ENCODE data around the gene SLC66A2.

DNA sequence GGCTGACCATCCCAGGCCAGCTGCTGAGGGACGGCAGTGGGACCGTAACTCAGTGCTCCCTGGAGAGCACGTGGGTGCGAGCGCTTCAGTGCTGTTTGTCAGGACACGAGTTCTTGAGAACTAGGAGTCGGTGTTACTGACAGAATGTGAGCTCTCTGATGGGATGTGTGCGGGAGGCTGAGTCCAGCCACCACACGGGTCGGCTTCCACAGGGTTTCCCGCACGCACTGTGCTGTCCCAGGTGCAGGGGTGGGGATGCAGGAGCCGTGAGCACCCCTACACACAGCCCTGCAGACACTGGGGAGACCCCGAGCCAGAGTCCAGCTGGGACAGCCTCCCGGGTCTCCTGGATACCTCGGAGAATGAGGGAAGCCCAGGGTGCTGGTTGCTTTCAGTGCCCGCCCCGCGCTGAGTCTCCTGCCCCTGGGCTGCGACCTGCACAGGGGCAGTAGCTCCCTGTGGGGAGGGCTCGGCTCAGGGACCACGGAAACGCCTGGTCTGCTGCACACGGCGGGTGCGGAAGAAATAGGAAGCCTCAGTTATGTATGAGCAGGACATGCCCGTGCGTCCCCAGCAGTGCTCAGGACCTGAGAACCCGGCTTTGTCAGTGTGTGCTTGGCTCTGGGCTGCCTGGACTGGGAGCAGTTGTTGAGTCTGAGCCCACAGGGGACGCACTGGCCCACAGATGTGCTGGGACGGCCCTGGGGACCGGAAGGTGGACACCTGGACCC is 82.5 kb downstream of the SLC66A2 start:
- TF ChIP-seq PRPF4 (IDR thresholded peaks at IDR 0.05; ENCODE audit: low read depth, low read length, poor library complexity, severe bottlenecking) (no peak), ARID2 (CRISPR knock-in tag; IDR thresholded peaks at IDR 0.05; ENCODE audit: borderline replicate concordance) (no peak)
- TF ChIP-seq, protein P1, sequence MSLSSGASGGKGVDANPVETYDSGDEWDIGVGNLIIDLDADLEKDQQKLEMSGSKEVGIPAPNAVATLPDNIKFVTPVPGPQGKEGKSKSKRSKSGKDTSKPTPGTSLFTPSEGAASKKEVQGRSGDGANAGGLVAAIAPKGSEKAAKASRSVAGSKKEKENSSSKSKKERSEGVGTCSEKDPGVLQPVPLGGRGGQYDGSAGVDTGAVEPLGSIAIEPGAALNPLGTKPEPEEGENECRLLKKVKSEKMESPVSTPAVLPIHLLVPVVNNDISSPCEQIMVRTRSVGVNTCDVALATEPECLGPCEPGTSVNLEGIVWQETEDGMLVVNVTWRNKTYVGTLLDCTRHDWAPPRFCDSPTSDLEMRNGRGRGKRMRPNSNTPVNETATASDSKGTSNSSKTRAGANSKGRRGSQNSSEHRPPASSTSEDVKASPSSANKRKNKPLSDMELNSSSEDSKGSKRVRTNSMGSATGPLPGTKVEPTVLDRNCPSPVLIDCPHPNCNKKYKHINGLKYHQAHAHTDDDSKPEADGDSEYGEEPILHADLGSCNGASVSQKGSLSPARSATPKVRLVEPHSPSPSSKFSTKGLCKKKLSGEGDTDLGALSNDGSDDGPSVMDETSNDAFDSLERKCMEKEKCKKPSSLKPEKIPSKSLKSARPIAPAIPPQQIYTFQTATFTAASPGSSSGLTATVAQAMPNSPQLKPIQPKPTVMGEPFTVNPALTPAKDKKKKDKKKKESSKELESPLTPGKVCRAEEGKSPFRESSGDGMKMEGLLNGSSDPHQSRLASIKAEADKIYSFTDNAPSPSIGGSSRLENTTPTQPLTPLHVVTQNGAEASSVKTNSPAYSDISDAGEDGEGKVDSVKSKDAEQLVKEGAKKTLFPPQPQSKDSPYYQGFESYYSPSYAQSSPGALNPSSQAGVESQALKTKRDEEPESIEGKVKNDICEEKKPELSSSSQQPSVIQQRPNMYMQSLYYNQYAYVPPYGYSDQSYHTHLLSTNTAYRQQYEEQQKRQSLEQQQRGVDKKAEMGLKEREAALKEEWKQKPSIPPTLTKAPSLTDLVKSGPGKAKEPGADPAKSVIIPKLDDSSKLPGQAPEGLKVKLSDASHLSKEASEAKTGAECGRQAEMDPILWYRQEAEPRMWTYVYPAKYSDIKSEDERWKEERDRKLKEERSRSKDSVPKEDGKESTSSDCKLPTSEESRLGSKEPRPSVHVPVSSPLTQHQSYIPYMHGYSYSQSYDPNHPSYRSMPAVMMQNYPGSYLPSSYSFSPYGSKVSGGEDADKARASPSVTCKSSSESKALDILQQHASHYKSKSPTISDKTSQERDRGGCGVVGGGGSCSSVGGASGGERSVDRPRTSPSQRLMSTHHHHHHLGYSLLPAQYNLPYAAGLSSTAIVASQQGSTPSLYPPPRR (CRISPR knock-in tag; IDR thresholded peaks at IDR 0.05; ENCODE audit: borderline replicate concordance), result no peak
- TF ChIP-seq, protein P2, sequence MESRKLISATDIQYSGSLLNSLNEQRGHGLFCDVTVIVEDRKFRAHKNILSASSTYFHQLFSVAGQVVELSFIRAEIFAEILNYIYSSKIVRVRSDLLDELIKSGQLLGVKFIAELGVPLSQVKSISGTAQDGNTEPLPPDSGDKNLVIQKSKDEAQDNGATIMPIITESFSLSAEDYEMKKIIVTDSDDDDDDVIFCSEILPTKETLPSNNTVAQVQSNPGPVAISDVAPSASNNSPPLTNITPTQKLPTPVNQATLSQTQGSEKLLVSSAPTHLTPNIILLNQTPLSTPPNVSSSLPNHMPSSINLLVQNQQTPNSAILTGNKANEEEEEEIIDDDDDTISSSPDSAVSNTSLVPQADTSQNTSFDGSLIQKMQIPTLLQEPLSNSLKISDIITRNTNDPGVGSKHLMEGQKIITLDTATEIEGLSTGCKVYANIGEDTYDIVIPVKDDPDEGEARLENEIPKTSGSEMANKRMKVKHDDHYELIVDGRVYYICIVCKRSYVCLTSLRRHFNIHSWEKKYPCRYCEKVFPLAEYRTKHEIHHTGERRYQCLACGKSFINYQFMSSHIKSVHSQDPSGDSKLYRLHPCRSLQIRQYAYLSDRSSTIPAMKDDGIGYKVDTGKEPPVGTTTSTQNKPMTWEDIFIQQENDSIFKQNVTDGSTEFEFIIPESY (CRISPR knock-in tag; IDR thresholded peaks at IDR 0.05), result no peak
